H1 (cell line): ENCODE results near the gene ZNF277. TPM values are rescaled to one million over a fixed set of nuclear protein-coding genes. Genes with fewer than 3 reads are reported as not detected.

Experiments used
- CTCF ChIA-PET: fragments of 300-600 bp; sonication (Branson Sonifier 250); formaldehyde crosslinking; loops from one replicate; lab custom pipeline; 2021; ENCODE audit not compliant: partially characterized antibody; lab: Charles Lee
- POLR2A ChIA-PET: fragments of 300-600 bp; sonication (Branson Sonifier 250); formaldehyde crosslinking; loops from one replicate; lab custom pipeline; 2021; ENCODE audit warnings: inconsistent platforms; ENCODE audit not compliant: partially characterized antibody; lab: Charles Lee
- DNase-seq, 2 experiments: peaks; one replicate each; pipeline versions ENCODE4 v3.0.0 to v3.0.0-alpha.2; 2010 to 2022; ENCODE audit warnings: low spot score in 2 of 2, low read depth in 1 of 2, mixed read lengths in 1 of 2
- FAIRE-seq: peaks from 2 replicates; lab custom pipeline; 2011; peaks lifted over from hg19 to GRCh38; lab: Jason Lieb, UNC
- H2AFZ ChIP-seq: 2 replicates; pipeline ENCODE4 v1.8.1; 2012; ENCODE audit warnings: low read length, inconsistent platforms
- H2AK5ac ChIP-seq: 2 replicates; pipeline ENCODE4 v1.6.1; 2013; ENCODE audit warnings: low read depth, low read length
- H2BK120ac ChIP-seq: replicated peaks from 2 replicates; pipeline ENCODE3; 2013; ENCODE audit warnings: low read depth, low read length, inconsistent platforms
- H2BK12ac ChIP-seq: 2 replicates; pipeline ENCODE4 v1.6.1; 2013; ENCODE audit warnings: low read depth, low read length
- H2BK15ac ChIP-seq: 2 replicates; pipeline ENCODE4 v1.6.1; 2013; ENCODE audit warnings: low read length
- H2BK20ac ChIP-seq: 2 replicates; pipeline ENCODE4 v1.6.1; 2013; ENCODE audit warnings: low read length
- H2BK5ac ChIP-seq: 2 replicates; pipeline ENCODE4 v1.6.1; 2013; ENCODE audit warnings: low read depth, low read length
- H3K14ac ChIP-seq: 2 replicates; pipeline ENCODE4 v1.6.1; 2013; ENCODE audit warnings: inconsistent platforms; ENCODE audit not compliant: insufficient read length
- H3K18ac ChIP-seq: 2 replicates; pipeline ENCODE4 v1.6.1; 2013; ENCODE audit warnings: low read length; ENCODE audit errors: extremely low read depth
- H3K23ac ChIP-seq: 2 replicates; pipeline ENCODE4 v1.6.1; 2013; ENCODE audit warnings: inconsistent platforms; ENCODE audit not compliant: insufficient read length
- H3K23me2 ChIP-seq: 2 replicates; pipeline ENCODE4 v1.6.1; 2013; ENCODE audit warnings: low read depth, low read length
- H3K27ac ChIP-seq: 2 replicates; pipeline ENCODE4 v1.6.1; 2011; ENCODE audit warnings: low read depth, low read length, inconsistent platforms
- H3K27me3 ChIP-seq, 4 experiments: replicated peaks in 1 of 4; 1 replicate in 1 of 4; 2 replicates in 3 of 4; pipeline versions ENCODE4 v1.6.1 to v1.8.1; 2011 to 2013; ENCODE audit warnings: low read length in 3 of 4, mild to moderate bottlenecking in 3 of 4, inconsistent platforms in 2 of 4, mixed read lengths in 2 of 4, moderate library complexity in 1 of 4; ENCODE audit not compliant: control insufficient read depth in 3 of 4, insufficient read depth in 3 of 4; ENCODE audit errors: extremely low read depth in 1 of 4
- H3K36me3 ChIP-seq, 4 experiments: 2 replicates each; pipeline versions ENCODE4 v1.6.1 to v1.8.1; 2011 to 2013; ENCODE audit warnings: mild to moderate bottlenecking in 4 of 4, low read length in 3 of 4, moderate library complexity in 2 of 4, control low read depth in 1 of 4, inconsistent platforms in 1 of 4; ENCODE audit not compliant: insufficient read depth in 4 of 4, control insufficient read depth in 2 of 4
- H3K4ac ChIP-seq: replicated peaks from 2 replicates; pipeline ENCODE3; 2013; ENCODE audit warnings: low read length, low read depth, mixed read lengths, inconsistent platforms; ENCODE audit not compliant: insufficient read length
- H3K4me1 ChIP-seq, 4 experiments: replicated peaks in 1 of 4; 1 replicate in 1 of 4; 2 replicates in 3 of 4; pipeline versions ENCODE4 v1.6.1 to v1.8.1; 2011 to 2013; ENCODE audit warnings: low read length in 3 of 4, inconsistent platforms in 2 of 4, mixed read lengths in 1 of 4; ENCODE audit not compliant: insufficient read depth in 4 of 4, control insufficient read depth in 3 of 4
- H3K4me2 ChIP-seq, 2 experiments: 2 replicates each; pipeline versions ENCODE4 v1.6.1 to v1.8.1; 2011 to 2013; ENCODE audit warnings: low read depth in 2 of 2, low read length in 2 of 2, control low read depth in 1 of 2, inconsistent platforms in 1 of 2, mild to moderate bottlenecking in 1 of 2; ENCODE audit not compliant: insufficient read depth in 1 of 2
- H3K4me3 ChIP-seq, 4 experiments: fragments of 200-600, 300-600 bp in 1 of 4; sonication (generic), shearing (Covaris generic), sonication (Bioruptor Twin) in 1 of 4; 2 replicates each; pipeline versions ENCODE4 v1.5.1 to v1.8.1; 2011 to 2016; ENCODE audit warnings: low read length in 4 of 4, low read depth in 3 of 4, control low read depth in 2 of 4, inconsistent platforms in 2 of 4, mild to moderate bottlenecking in 2 of 4, mixed read lengths in 1 of 4, moderate library complexity in 1 of 4; ENCODE audit not compliant: insufficient read depth in 2 of 4; ENCODE audit errors: extremely low read depth in 1 of 4
- H3K56ac ChIP-seq: replicated peaks from 2 replicates; pipeline ENCODE3; 2013; ENCODE audit warnings: low read depth, mild to moderate bottlenecking, mixed read lengths, low read length, inconsistent platforms; ENCODE audit not compliant: insufficient read length
- H3K79me1 ChIP-seq: 2 replicates; pipeline ENCODE4 v1.6.1; 2013; ENCODE audit warnings: low read depth, low read length, control low read depth
- H3K79me2 ChIP-seq, 2 experiments: 2 replicates each; pipeline versions ENCODE4 v1.6.1 to v1.8.1; 2012 to 2013; ENCODE audit warnings: low read length in 2 of 2, mild to moderate bottlenecking in 2 of 2, inconsistent platforms in 1 of 2; ENCODE audit not compliant: insufficient read depth in 2 of 2, control insufficient read depth in 1 of 2
- H3K9ac ChIP-seq, 4 experiments: replicated peaks in 1 of 4; 1 replicate in 1 of 4; 2 replicates in 3 of 4; pipeline versions ENCODE4 v1.6.1 to v1.8.1; 2011 to 2013; ENCODE audit warnings: low read depth in 3 of 4, low read length in 3 of 4, control low read depth in 2 of 4, mild to moderate bottlenecking in 2 of 4, moderate library complexity in 2 of 4, inconsistent platforms in 1 of 4; ENCODE audit errors: extremely low read depth in 1 of 4
- H3K9me3 ChIP-seq, 2 experiments: 2 replicates each; pipeline versions ENCODE4 v1.6.1 to v1.8.1; 2012 to 2013; ENCODE audit warnings: mild to moderate bottlenecking in 2 of 2, moderate library complexity in 2 of 2, control low read depth in 1 of 2, inconsistent platforms in 1 of 2, low read depth in 1 of 2, low read length in 1 of 2, mixed read lengths in 1 of 2; ENCODE audit not compliant: insufficient read depth in 2 of 2
- H4K20me1 ChIP-seq, 2 experiments: replicated peaks in 1 of 2; 2 replicates each; pipeline versions ENCODE3 to v1.8.1; 2011 to 2013; ENCODE audit warnings: inconsistent platforms in 2 of 2, low read length in 2 of 2, mild to moderate bottlenecking in 1 of 2; ENCODE audit not compliant: insufficient read depth in 2 of 2, control insufficient read depth in 1 of 2
- H4K5ac ChIP-seq: 2 replicates; pipeline ENCODE4 v1.6.1; 2013; ENCODE audit warnings: low read length, low read depth, mixed read lengths, inconsistent platforms; ENCODE audit not compliant: insufficient read length
- H4K8ac ChIP-seq: 2 replicates; pipeline ENCODE4 v1.8.0; 2013; ENCODE audit warnings: mild to moderate bottlenecking, moderate library complexity, low read length, inconsistent platforms; ENCODE audit not compliant: insufficient read depth; ENCODE audit errors: extremely low read depth
- H4K91ac ChIP-seq: replicated peaks from 2 replicates; pipeline ENCODE3; 2013; ENCODE audit warnings: low read length, mixed read lengths, inconsistent platforms; ENCODE audit not compliant: insufficient read length
- CHD1 ChIP-seq: IDR thresholded peaks from 2 replicates; pipeline ENCODE4 v1.6.1; 2012; ENCODE audit warnings: low read depth, low read length, improper control_type of control experiment
- SP1 ChIP-seq: IDR thresholded peaks from 2 replicates; pipeline ENCODE4 v1.6.1; 2011; ENCODE audit warnings: low read depth, low read length
- WGBS, 2 experiments: shearing (Covaris generic) in 1 of 2; methylation state at CpG; one replicate each; pipeline versions ENCODE4 v1.1.6 to v1.1.7; 2013 to 2015; ENCODE audit warnings: low lambda C conversion rate in 2 of 2, mixed read lengths in 2 of 2, inconsistent platforms in 1 of 2, low coverage in 1 of 2, missing lambda C conversion rate in 1 of 2; ENCODE audit not compliant: insufficient replicate concordance in 2 of 2, insufficient coverage in 1 of 2, insufficient read length in 1 of 2; ENCODE audit errors: extremely low coverage in 1 of 2, missing lambda C conversion rate in 1 of 2; 5-methylcytosine and 5-hydroxymethylcytosine counted together
- polyA plus RNA-seq, 7 experiments: library from polyadenylated mRNA; depleted of rRNA in 3 of 7; stranded (reverse) in 5 of 7; unstranded in 2 of 7; fragments of >200 nt in 5 of 7; fragments of 200-250 nt in 2 of 7; gene quantifications; 1 replicate in 5 of 7; 2 replicates in 1 of 7; 4 replicates in 1 of 7; pipeline versions ENCODE4 v1.2.1 to v1.2.3, GENCODE V29; 2011 to 2013; ENCODE audit warnings: missing spikeins in 2 of 7, mixed read lengths in 2 of 7
- total RNA-seq: library from RNA; stranded (reverse); fragmentation: NEBNext Ultra II Directional; extraction: Animal tissue kit (Norgen Biotek cat#: 25700); gene quantifications from 2 replicates; pipeline ENCODE4 v1.2.1, GENCODE V29; 2021

The ZNF277 gene
- total and polyA plus RNA-seq, 2 of the 8 experiments (the other 6 are each of a cell fraction or from before 2014, with no cell fraction given) = 5.1 to 21.7 TPM

DNA sequence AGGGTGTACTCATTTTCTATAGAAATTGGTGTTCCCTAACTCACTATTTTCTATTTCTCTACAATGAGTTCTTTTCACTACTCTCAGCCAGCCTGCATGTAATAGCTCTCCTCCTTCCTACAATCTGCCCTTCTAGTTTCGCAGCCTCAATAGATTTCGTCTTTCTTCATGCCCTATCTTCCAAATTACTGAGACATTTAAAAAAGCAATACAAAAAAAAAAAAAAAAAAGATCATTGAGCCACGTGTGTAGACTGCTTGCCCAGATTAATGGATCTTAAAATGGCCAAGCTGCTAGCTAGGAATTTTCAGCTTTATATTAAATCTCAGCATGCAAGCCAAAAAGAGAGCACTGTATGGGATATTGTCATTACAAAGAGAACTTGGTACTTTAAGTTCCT, 55.5 kb downstream of the ZNF277 start:
- CTCF ChIA-PET = no interaction called here
- H3K79me2 ChIP-seq = peaks cover 0 to 17% of the 10 kb centered on the region in 2 experiments; a peak in 2 of 4 replicates
- POLR2A ChIA-PET = no interaction called here

More for the DNA sequence above, 55.5 kb downstream of the ZNF277 start:
- Histone ChIP-seq H3K36me3 (no peaks in the 10 kb centered on the region), H2BK5ac (no peak overlapping the region), H3K9me3 (no peaks in the 10 kb centered on the region), H2BK12ac (no peak overlapping the region), H4K5ac (no peak overlapping the region), H3K56ac (no peak overlapping the region), H2BK120ac (no peak overlapping the region), H3K14ac (no peak overlapping the region), H2BK20ac (no peak overlapping the region), H3K4me3 (no peak overlapping the region), H4K91ac (no peak overlapping the region), H2AK5ac (no peak overlapping the region), H3K9ac (no peak overlapping the region), H4K20me1 (no peaks in the 10 kb centered on the region), H2BK15ac (no peak overlapping the region), H3K23ac (no peak overlapping the region), H3K27me3 (no peaks in the 10 kb centered on the region), H3K4ac (no peak overlapping the region), H3K27ac (no peak overlapping the region), H3K4me1 (peaks cover 0 to 6% (median 2%) of the 10 kb centered on the region in 4 experiments; a peak in 4 of 7 replicates), H3K79me1 (no peaks in the 10 kb centered on the region), H3K18ac (no peak overlapping the region), H3K4me2 (no peak overlapping the region), H3K23me2 (no peaks in the 10 kb centered on the region), H4K8ac (no peak overlapping the region), H2AFZ (no peak overlapping the region)
- TF ChIP-seq SP1 (no peak), CHD1 (no peak)
- no peak for FAIRE-seq
- 70% methylated on average over 3 of the region's 3 CpGs; no CpG with 5 or more reads in 1 of the 2 experiments for WGBS, 2 experiments
- DNase-seq = no peak
